ENCODE data around the gene CFAP300.

DNA sequence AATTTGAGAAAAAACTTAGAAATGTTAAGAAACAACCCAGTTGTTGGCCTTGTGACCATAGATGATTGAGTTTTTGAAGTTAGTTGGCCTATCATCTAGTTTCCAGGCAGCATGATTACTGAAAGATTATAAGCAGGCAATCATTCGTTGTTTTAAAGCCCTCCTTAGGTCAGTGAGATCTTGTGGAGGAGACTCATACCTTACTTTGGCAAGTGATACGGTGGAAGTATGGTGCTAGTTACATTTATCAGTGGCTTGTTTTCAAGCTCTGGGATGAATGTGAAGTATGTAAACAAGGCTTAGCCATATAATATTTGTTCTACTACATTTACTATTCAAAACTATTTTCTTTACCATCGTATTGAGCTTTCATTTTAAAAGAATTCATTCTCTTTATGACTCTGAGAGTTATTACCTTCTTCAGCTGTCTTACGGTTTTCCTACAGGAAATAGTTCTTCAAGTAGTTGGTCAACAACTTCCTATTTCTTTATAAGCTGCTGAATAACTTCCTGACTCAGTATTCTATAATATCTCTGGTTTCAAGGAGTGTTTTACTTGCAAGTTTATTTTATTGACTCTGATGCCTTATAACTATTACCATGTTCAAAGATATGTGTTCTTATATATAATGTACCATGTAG, 70.4 kb downstream of the CFAP300 start:
- TF ChIP-seq, protein P1, sequence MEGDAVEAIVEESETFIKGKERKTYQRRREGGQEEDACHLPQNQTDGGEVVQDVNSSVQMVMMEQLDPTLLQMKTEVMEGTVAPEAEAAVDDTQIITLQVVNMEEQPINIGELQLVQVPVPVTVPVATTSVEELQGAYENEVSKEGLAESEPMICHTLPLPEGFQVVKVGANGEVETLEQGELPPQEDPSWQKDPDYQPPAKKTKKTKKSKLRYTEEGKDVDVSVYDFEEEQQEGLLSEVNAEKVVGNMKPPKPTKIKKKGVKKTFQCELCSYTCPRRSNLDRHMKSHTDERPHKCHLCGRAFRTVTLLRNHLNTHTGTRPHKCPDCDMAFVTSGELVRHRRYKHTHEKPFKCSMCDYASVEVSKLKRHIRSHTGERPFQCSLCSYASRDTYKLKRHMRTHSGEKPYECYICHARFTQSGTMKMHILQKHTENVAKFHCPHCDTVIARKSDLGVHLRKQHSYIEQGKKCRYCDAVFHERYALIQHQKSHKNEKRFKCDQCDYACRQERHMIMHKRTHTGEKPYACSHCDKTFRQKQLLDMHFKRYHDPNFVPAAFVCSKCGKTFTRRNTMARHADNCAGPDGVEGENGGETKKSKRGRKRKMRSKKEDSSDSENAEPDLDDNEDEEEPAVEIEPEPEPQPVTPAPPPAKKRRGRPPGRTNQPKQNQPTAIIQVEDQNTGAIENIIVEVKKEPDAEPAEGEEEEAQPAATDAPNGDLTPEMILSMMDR (IDR thresholded peaks at IDR 0.05): no peak
- TF ChIP-seq POLR2A (IDR thresholded peaks at IDR 0.05): no peak
